ENCODE measurements around the gene NOBOX. TPM values are rescaled to one million over a fixed set of nuclear protein-coding genes. Genes with fewer than 3 reads are reported as not detected.

The NOBOX gene
- total RNA-seq, 4 donors from 2014 or later = not detected

GRCh38 chr7:144397086-144397485 is 6.4 kb downstream of the NOBOX start:
- Histone ChIP-seq H3K27me3 (no peaks in the 10 kb centered on the region), H3K9me3 (no peaks in the 10 kb centered on the region), H3K36me3 (no peaks in the 10 kb centered on the region), H3K4me1 (peaks cover 0 to under 1% (median 0%) of the 10 kb centered on the region in 4 donors), H3K27ac (no peak overlapping the region), H3K4me3 (no peak overlapping the region)
- no peak for TF ChIP-seq CTCF (IDR thresholded peaks at IDR 0.05)
- no peak for TF ChIP-seq EP300 (IDR thresholded peaks at IDR 0.05)
- no peak for TF ChIP-seq POLR2A (IDR thresholded peaks at IDR 0.05)
- DNase-seq (ENCODE audit: low spot score in 2 of 2) = no peak
- WGBS, 2 donors = 80 to 89% methylated on average over 4 of the region's 4 CpGs

- peak overlapping the region in 1 of 4 donors; percentile 4 for H3K4me3 ChIP-seq
- H3K4me1 ChIP-seq = peaks cover 0 to 5% (median 0%) of the 10 kb centered on the region in 4 donors
- no peak for TF ChIP-seq EP300 (IDR thresholded peaks at IDR 0.05)
- TF ChIP-seq CTCF (IDR thresholded peaks at IDR 0.05) = peak; percentile 66 to 79 (median 75)
- H3K27ac ChIP-seq = peak overlapping the region in 1 of 4 donors; percentile 10
- 2 to 3% methylated on average over 8 of the region's 8 CpGs for WGBS, 2 donors
- H3K36me3 ChIP-seq = no peaks in the 10 kb centered on the region
- H3K9me3 ChIP-seq = no peaks in the 10 kb centered on the region
- no peak for DNase-seq (ENCODE audit: low spot score in 2 of 2)
- no peaks in the 10 kb centered on the region for H3K27me3 ChIP-seq
Observed at GRCh38 chr7:144391823-144392255, 11.7 kb downstream of the NOBOX start.

GRCh38 chr7:144391014-144391413 is 12.5 kb downstream of the NOBOX start:
- no peak for DNase-seq (ENCODE audit: low spot score in 2 of 2)
- Histone ChIP-seq H3K4me1 (peaks cover 0 to 5% (median 0%) of the 10 kb centered on the region in 4 donors), H3K9me3 (no peaks in the 10 kb centered on the region), H3K4me3 (no peak overlapping the region), H3K27ac (peak overlapping the region in 1 of 4 donors; percentile 10), H3K27me3 (no peaks in the 10 kb centered on the region), H3K36me3 (no peaks in the 10 kb centered on the region)
- 88 to 93% methylated on average over 4 of the region's 4 CpGs for WGBS, 2 donors
- no peak for TF ChIP-seq POLR2A (IDR thresholded peaks at IDR 0.05)
- TF ChIP-seq CTCF (IDR thresholded peaks at IDR 0.05) = no peak
- TF ChIP-seq EP300 (IDR thresholded peaks at IDR 0.05) = no peak

- WGBS, 2 donors = 61 to 63% methylated on average over 7 of the region's 7 CpGs
- Histone ChIP-seq H3K27me3 (no peaks in the 10 kb centered on the region), H3K9me3 (no peaks in the 10 kb centered on the region), H3K4me3 (no peak overlapping the region), H3K36me3 (no peaks in the 10 kb centered on the region), H3K27ac (no peak overlapping the region), H3K4me1 (peaks cover 0 to 5% (median 0%) of the 10 kb centered on the region in 4 donors)
- no peak for DNase-seq (ENCODE audit: low spot score in 2 of 2)
- no peak for TF ChIP-seq POLR2A (IDR thresholded peaks at IDR 0.05)
- no peak for TF ChIP-seq CTCF (IDR thresholded peaks at IDR 0.05)
- TF ChIP-seq EP300 (IDR thresholded peaks at IDR 0.05) = no peak
Observed at GRCh38 chr7:144390481-144390880, 13.0 kb downstream of the NOBOX start.

- DNase-seq (ENCODE audit: low spot score in 2 of 2) = no peak
- Histone ChIP-seq H3K4me1 (peaks cover 0 to 5% (median 0%) of the 10 kb centered on the region in 4 donors), H3K27ac (no peak overlapping the region), H3K9me3 (no peaks in the 10 kb centered on the region), H3K27me3 (no peaks in the 10 kb centered on the region), H3K36me3 (no peaks in the 10 kb centered on the region), H3K4me3 (no peak overlapping the region)
- TF ChIP-seq EP300 (IDR thresholded peaks at IDR 0.05) = no peak
- TF ChIP-seq POLR2A (IDR thresholded peaks at IDR 0.05) = no peak
- no peak for TF ChIP-seq CTCF (IDR thresholded peaks at IDR 0.05)
- WGBS, 2 donors = 81 to 87% methylated on average over 5 of the region's 5 CpGs
Observed at GRCh38 chr7:144388950-144389349, 14.5 kb downstream of the NOBOX start.

All from tibial nerve (tissue), 4 donors.